ENCODE measurements around the gene USP3.

DNA sequence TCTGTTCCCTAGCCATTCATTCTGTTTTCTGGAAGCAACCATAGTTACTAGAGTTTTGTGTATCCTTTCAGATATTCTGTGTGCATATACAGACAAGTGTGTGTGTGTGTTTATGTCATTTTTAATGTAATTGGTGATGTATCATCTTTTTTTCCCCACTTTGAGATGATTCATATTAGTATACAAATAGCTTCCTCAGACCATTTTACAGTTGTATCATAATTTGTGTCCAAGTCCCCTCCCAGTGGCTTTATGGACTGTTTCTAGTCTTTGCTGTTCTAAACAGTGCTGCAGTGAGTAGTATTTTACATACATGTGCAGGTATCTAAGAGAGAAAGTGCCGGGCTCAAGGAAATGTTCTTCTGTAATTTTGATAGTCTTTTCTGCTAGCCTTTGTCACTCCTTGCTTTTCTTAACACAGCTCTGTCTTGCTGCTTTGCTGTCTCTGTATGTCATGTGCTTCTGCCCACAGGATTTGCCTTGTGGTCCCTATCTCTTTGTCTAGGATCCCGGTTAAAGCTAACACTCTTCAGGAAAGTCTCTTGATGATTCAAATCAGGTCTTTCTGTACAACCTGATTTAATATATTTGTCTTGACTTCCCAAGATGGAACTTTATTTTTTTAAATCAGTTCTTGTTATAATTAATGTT, 61.3 kb downstream of the USP3 start:
- TF ChIP-seq, protein P1, sequence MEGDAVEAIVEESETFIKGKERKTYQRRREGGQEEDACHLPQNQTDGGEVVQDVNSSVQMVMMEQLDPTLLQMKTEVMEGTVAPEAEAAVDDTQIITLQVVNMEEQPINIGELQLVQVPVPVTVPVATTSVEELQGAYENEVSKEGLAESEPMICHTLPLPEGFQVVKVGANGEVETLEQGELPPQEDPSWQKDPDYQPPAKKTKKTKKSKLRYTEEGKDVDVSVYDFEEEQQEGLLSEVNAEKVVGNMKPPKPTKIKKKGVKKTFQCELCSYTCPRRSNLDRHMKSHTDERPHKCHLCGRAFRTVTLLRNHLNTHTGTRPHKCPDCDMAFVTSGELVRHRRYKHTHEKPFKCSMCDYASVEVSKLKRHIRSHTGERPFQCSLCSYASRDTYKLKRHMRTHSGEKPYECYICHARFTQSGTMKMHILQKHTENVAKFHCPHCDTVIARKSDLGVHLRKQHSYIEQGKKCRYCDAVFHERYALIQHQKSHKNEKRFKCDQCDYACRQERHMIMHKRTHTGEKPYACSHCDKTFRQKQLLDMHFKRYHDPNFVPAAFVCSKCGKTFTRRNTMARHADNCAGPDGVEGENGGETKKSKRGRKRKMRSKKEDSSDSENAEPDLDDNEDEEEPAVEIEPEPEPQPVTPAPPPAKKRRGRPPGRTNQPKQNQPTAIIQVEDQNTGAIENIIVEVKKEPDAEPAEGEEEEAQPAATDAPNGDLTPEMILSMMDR (IDR thresholded peaks at IDR 0.05) = no peak
- no peak for TF ChIP-seq POLR2A (IDR thresholded peaks at IDR 0.05)
